Measurements from ENCODE around the gene PNMT.

DNA sequence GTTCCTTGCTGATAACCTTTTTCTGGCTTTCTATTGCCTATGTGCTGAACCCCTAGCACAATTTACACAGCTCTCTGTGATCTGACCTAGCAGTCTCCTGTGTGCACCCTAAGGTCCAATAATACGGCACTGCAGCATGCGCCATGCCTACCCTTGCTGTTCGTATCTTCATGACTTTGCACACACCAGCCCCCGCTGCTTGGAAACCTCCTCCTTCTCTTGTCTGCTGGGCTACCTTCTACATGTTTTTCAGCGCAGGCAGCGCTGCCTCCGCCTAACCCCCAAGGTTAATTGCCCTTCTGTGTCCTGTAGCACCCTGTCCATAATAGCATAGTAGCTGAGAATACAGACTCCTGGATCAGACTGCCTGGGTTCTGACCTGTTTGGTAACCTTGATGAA is 29.9 kb upstream of the PNMT start:
- TF ChIP-seq ZNF274 (IDR thresholded peaks at IDR 0.05; ENCODE audit: low read depth, low read length) = no peak
- TF ChIP-seq YY1 (IDR thresholded peaks at IDR 0.05; ENCODE audit: insufficient read depth, insufficient read length) = no peak

Data from NT2/D1 (cell line).